HG03025 (cell line): ENCODE measurements around the gene TRPM5.

Experiments used
- ATAC-seq: cut with Tn5 transposase; IDR thresholded peaks from one replicate; pipeline ENCODE4 v1.9.1; 2021; ENCODE audit warnings: mild to moderate bottlenecking, moderate library complexity; ENCODE audit not compliant: unreplicated experiment, low FRiP score

The TRPM5 gene

DNA sequence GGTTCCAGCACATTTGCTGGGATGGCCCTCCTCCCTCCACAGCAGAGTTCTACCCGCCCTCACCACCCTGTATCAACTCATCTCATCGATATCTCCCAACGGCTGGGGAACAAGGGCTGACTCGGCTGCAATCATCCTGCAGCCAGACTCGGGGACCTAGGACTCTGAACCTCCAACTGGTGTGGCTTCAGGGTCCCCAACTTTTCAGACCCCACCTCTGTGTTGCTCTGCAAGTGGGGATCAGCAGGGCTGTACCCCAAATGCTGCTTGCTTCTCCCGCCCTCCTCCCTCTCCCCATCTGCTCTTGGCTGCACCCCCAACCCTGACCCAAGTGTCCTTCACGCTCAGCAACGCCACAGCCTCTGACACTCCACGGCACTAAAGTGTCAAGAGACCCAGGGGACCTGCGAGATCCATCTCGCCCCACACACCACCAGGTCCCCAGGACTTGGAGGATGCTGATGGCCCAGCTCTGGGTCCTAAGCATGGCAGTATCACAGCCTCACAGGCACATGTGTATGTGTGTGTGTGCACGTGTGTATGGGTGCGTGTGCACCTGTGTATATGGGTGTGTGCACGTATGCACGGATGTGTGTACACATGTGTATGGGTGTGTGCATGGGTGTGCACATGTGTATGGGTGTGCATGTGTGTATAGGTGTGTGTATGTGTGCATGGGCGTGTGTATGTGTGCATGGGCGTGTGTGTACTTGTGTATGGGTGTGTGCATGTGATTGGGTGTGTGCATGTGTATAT, 26.9 kb upstream of the TRPM5 start:
- no peak for ATAC-seq

DNA sequence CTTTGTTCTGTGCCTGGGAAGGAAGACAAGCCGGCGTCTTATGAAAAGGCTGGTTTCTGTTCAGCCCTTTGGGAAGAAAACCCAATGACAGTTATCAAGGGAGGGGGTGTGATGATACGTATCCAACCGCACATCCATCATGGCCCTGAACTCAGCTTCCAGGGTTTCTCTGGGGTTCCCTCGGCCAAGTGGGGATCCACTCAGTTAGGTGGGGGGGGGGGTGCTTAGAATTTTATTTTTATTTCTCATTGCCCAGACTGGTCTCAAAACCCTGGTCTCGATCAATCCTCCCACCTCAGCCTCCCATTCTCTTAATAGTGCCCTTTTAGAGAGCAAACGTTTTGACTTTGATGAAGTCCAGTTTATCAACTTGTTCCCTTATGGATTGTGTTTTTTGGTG, 26.2 kb upstream of the TRPM5 start:
- no peak for ATAC-seq

DNA sequence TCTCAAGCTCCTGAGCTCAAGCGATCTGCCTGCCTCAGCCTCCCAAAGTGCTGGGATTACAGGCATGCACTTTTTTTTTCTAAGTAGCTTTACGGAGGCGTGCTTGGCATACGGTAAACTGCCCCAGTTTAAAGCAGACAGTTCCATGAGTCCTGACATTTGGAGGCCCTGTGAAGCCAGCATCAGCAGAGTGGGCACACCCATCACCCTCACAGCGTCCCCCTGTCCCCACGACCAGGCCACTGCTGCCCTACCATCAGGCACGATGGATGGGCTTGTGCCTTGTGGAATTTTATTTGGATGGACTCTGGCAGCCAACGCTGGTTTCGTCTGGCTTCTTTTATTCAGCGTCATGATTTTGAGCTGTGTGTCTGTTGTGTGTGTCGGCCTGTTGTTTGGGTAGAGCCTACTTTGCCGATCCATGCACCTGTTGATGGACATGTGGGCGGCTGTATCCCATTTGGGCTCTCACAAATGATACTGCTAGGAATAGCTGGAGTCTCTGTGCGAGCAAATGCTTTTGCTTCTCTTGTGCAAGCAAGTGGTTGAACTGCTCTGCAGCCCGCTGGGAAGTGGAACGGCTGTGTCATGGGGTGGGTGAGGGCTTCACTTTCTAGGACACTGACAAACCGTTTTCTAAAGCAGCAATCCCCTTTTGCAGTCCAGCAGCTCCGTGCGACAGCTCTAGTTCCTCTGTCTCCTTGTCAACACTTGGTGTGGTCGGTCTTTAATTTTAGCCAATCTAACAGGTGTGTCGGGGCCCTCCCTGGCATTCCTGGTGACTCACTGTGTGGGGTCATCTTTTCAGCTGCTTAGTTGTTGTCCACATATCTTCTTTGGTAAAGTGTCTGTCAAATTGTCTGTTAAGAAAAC, 24.3 kb upstream of the TRPM5 start:
- ATAC-seq, result no peak

GRCh38 chr11:2467695-2468055, 23.4 kb upstream of the TRPM5 start:
- ATAC-seq, result no peak

DNA sequence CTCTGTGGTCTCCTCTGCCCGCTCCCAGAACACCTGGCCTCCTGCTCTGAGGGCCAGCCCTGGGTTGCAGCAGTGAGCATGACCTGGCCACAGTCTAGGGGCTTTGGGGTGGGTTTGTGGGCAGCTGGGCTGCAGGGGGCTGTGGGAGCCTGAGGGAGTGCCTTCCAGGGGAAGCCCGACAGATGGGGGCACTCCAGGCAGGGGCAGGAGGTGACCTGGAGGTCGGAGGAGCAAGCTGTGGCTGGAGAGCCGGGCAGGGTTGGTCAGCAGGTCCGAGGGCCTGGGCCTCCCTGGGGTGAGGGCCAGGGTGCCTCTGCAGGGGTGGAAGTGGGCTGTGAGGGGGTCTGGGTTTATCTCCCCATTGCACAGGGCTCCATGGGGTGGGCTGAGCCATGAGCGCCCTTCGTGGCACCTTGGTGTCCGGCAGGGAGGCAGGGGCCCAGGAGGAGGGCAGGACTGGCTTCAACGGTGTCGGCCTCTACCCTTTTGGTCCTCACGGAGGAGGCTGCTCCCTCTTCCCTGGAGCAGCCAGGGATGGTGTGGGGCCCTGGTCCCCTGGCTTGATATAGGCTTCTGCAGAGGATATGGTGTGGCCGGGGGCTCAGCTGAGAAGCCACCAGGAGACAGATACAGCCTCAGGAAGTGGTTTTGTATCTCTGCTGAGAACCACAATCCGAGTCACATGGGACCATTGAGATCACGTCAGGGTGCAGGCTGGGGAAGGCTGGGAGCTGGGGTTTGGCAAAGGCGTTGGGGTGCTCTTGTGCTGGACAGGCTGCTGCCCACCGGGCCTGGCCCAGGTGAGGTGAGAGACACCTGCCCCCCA, 22.8 kb upstream of the TRPM5 start:
- ATAC-seq, result no peak

DNA sequence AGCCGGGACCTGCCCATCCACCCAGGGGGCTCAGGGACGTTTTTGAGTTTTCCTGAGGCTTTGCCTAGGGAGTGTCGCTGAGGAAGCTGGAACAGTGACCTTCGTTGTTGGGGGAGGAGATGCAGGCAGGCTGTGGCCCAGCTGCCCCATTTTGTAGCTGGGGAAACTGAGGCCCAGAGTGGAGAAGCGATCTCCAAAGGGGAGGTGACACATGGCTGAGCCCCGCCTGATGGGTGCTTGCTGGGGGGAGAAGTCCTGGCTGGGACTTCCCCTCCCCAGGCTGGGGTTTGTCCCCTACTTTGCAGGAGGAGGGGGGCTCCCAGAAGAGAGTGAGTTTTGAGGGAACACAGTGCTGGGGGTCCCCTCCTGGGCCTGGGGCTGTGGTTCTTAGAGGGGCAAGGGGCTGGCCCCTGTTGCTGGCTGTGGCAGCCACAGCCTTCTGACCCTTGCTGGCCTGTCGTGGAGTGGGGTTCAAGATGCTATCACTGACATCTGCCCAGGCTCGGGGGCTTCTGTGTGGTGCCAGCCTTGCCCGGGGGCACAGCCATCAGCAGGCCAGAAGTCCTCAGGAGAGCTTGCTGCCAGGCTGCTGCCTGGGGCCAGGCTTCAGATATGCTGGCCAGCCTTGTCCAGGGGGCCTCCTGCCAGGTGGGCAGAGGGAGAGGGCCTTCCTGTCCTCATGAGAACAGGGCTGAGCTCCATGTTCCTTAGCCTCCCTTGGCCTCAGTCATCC, 21.9 kb upstream of the TRPM5 start:
- no peak for ATAC-seq

DNA sequence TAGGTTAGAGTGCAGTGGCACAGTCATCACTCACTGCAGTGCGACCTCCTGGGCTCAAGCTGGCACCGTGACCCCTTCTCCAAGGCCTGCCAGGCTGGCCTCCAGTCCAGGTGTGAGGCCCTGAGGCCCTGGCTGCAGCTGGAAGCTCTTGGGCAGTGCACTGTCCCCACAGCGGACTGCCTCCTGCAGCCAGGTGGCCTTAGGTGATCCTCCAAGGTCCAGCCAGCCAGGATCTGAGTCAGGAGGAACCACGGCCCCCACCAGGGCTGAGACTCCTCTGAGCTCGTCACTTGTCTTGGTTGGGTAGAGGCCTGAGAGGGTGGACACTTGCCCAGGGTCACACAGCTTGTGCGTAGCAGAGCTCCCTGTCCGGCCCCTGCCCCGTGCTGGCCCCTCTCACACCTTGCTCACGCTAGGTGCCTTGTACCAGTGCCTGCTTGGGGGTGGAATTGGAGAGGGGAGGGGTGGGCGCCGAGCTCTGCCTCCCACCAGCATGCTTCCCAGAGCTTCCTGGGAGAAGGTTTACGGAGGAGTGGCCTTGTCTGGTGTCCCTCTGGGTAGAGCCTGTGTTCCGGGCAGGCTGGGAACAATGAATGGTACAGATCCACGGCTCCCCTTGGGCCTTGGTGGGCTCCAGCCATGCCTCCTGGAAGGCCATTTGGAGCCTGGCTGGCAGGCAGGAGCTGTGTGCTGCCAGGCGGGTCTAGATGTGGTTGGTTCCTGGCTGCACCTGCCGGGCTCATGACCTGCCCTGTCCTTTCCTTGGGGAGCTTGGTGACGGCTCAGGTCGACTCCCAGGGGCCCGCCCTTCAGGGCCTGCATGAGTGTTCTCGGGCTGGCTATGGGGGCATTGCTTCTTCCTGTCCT, 21.1 kb upstream of the TRPM5 start:
- ATAC-seq, result no peak

GRCh38 chr11:2464451-2465165, 20.3 kb upstream of the TRPM5 start:
- ATAC-seq, result no peak

DNA sequence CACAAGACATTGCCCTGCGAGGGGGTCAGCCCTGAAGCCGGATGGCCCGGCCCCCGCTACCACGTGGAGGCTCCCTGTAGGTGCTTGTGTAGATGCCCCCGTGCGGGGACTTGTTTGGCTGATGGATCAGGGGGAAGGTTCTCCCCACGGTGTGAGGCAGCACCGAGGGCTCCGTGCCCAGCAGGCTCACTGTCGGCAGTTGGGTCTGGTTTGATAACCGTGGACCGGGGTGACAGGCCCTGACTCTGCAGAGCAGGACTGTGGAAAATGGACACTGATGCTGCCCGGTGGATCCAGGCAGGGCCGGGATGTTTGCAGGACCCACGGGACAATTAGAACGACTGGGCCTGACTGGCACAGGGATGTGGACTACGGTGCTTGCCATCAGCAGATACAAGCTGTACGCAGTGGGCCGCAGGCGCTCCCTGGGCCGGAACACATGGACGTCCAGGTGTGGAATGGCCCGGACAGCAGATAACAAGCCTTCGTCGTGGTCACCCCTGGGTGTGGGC, 19.5 kb upstream of the TRPM5 start:
- ATAC-seq, result no peak

- no peak for ATAC-seq
These were observed 18.9 kb upstream of the TRPM5 start for GRCh38 chr11:2462986-2463765.

- no peak for ATAC-seq
These were observed 18.2 kb upstream of the TRPM5 start for GRCh38 chr11:2462543-2462985.

- no peak for ATAC-seq
These were observed 17.7 kb upstream of the TRPM5 start for GRCh38 chr11:2461956-2462542.

- ATAC-seq, result no peak
These were observed 17.1 kb upstream of the TRPM5 start for GRCh38 chr11:2461253-2461955.

- ATAC-seq, result no peak
These were observed 16.4 kb upstream of the TRPM5 start for GRCh38 chr11:2460540-2461252.

DNA sequence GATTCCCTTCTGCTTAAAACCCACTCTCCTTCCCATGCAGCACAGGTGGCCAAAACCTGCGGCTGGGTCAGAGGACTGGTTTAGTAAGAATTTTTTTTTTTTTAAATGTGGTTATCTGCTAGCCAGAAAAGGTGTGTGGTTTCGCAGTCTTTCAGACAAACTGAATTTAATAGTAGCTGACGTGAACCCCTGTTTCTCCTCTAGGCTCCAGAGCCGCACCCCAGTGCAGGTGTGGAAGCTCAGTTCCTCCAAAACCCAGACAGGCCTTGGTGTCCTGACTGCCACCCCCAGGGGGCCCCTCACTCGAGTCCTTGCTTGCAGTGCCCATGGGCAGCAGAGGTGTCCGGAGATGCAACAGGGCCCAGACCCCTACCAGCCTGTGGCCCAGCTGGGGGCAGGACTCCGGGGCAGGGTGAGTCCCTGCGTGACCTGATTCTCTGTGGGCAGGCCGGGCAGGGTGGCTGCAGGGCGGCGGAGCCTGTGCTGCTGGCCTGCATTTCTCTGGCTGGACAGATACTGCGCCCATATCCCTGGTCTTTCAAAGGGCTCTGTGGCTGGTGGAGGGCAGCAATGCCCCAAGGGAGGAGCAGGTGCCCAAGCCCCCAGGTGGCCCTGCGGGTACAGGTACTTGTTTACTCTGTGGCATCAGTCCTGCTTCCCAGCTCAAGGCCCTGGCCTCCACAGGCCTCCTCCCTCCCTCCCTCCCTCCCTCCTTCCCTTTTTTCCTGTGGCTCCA, 15.7 kb upstream of the TRPM5 start:
- ATAC-seq, result no peak
